Measurements from ENCODE around the gene ADAM12.

Gene ADAM12

GRCh38 chr10:126063353-126063791 is 324.9 kb downstream of the ADAM12 start:
- no peaks in the 10 kb centered on the region for H3K36me3 ChIP-seq (replicated peaks; ENCODE audit: insufficient read depth, low read length)
- H3K9ac ChIP-seq (ENCODE audit: low read length) = no peak overlapping the region
- H3K4me2 ChIP-seq (ENCODE audit: low read depth, low read length) = no peak overlapping the region
- H3K27ac ChIP-seq (ENCODE audit: low read length) = no peak overlapping the region
- H3K79me2 ChIP-seq (ENCODE audit: low read length) = no peaks in the 10 kb centered on the region
- H3K9me2 ChIP-seq (replicated peaks; ENCODE audit: insufficient read depth, low read length) = no peaks in the 10 kb centered on the region
- H3K4me1 ChIP-seq (ENCODE audit: low read length) = no peaks in the 10 kb centered on the region
- no peaks in the 10 kb centered on the region for H3K9me3 ChIP-seq (replicated peaks; ENCODE audit: insufficient read depth, low read length)
- H3K27me3 ChIP-seq (replicated peaks; ENCODE audit: insufficient read depth, low read length) = peaks cover 3% of the 10 kb centered on the region; the same call in 1 of the 2 replicates
- no peak overlapping the region for H3K4me3 ChIP-seq (ENCODE audit: low read length)
- TF ChIP-seq EZH2phosphoT487 (IDR thresholded peaks at IDR 0.05; ENCODE audit: low read length) (no peak), EZH2 (optimal IDR thresholded peaks at IDR 0.05; ENCODE audit: low read depth, low read length) (no peak), CTCF (IDR thresholded peaks at IDR 0.05; ENCODE audit: low read length) (no peak)
- H2AFZ ChIP-seq (ENCODE audit: low read length) = no peak overlapping the region
- no peaks in the 10 kb centered on the region for H3F3A ChIP-seq (ENCODE audit: insufficient read depth, low read length)
- DNase-seq = no peak
- no peaks in the 10 kb centered on the region for H4K20me1 ChIP-seq (ENCODE audit: insufficient read depth, low read length)

GRCh38 chr10:126062131-126063032 is 325.9 kb downstream of the ADAM12 start:
- H3K79me2 ChIP-seq (ENCODE audit: low read length) = no peaks in the 10 kb centered on the region
- no peaks in the 10 kb centered on the region for H4K20me1 ChIP-seq (ENCODE audit: insufficient read depth, low read length)
- H3K27ac ChIP-seq (ENCODE audit: low read length) = no peak overlapping the region
- H3F3A ChIP-seq (ENCODE audit: insufficient read depth, low read length) = no peaks in the 10 kb centered on the region
- no peak for TF ChIP-seq EZH2phosphoT487 (IDR thresholded peaks at IDR 0.05; ENCODE audit: low read length)
- TF ChIP-seq EZH2 (optimal IDR thresholded peaks at IDR 0.05; ENCODE audit: low read depth, low read length) = no peak
- TF ChIP-seq CTCF (IDR thresholded peaks at IDR 0.05; ENCODE audit: low read length) = no peak
- H3K4me3 ChIP-seq (ENCODE audit: low read length) = no peak overlapping the region
- no peaks in the 10 kb centered on the region for H3K4me1 ChIP-seq (ENCODE audit: low read length)
- H3K9me3 ChIP-seq (replicated peaks; ENCODE audit: insufficient read depth, low read length) = no peaks in the 10 kb centered on the region
- H3K36me3 ChIP-seq (replicated peaks; ENCODE audit: insufficient read depth, low read length) = no peaks in the 10 kb centered on the region
- H3K9me2 ChIP-seq (replicated peaks; ENCODE audit: insufficient read depth, low read length) = no peaks in the 10 kb centered on the region
- H3K9ac ChIP-seq (ENCODE audit: low read length) = no peak overlapping the region
- H3K27me3 ChIP-seq (replicated peaks; ENCODE audit: insufficient read depth, low read length) = peaks cover 7% of the 10 kb centered on the region; the same call in 1 of the 2 replicates
- no peak overlapping the region for H2AFZ ChIP-seq (ENCODE audit: low read length)
- DNase-seq = no peak
- H3K4me2 ChIP-seq (ENCODE audit: low read depth, low read length) = no peak overlapping the region

GRCh38 chr10:126061526-126061925 is 326.8 kb downstream of the ADAM12 start:
- no peaks in the 10 kb centered on the region for H4K20me1 ChIP-seq (ENCODE audit: insufficient read depth, low read length)
- no peak overlapping the region for H3K4me2 ChIP-seq (ENCODE audit: low read depth, low read length)
- no peak overlapping the region for H2AFZ ChIP-seq (ENCODE audit: low read length)
- H3F3A ChIP-seq (ENCODE audit: insufficient read depth, low read length) = no peaks in the 10 kb centered on the region
- H3K4me3 ChIP-seq (ENCODE audit: low read length) = no peak overlapping the region
- no peaks in the 10 kb centered on the region for H3K79me2 ChIP-seq (ENCODE audit: low read length)
- no peaks in the 10 kb centered on the region for H3K9me2 ChIP-seq (replicated peaks; ENCODE audit: insufficient read depth, low read length)
- H3K27me3 ChIP-seq (replicated peaks; ENCODE audit: insufficient read depth, low read length) = peaks cover 7% of the 10 kb centered on the region; the same call in 1 of the 2 replicates
- DNase-seq = no peak
- no peaks in the 10 kb centered on the region for H3K4me1 ChIP-seq (ENCODE audit: low read length)
- H3K27ac ChIP-seq (ENCODE audit: low read length) = no peak overlapping the region
- no peak overlapping the region for H3K9ac ChIP-seq (ENCODE audit: low read length)
- no peaks in the 10 kb centered on the region for H3K9me3 ChIP-seq (replicated peaks; ENCODE audit: insufficient read depth, low read length)
- TF ChIP-seq CTCF (IDR thresholded peaks at IDR 0.05; ENCODE audit: low read length) = no peak
- no peak for TF ChIP-seq EZH2 (optimal IDR thresholded peaks at IDR 0.05; ENCODE audit: low read depth, low read length)
- no peak for TF ChIP-seq EZH2phosphoT487 (IDR thresholded peaks at IDR 0.05; ENCODE audit: low read length)
- no peaks in the 10 kb centered on the region for H3K36me3 ChIP-seq (replicated peaks; ENCODE audit: insufficient read depth, low read length)
